ENCODE results near the gene TUT1.

Gene TUT1

GRCh38 chr11:62591448-62592145 is at the start of gene TUT1:
Gene TUT1 (minus strand): TSS chr11:62591523. CDS start chr11:62591485, 38 bp downstream.
- Histone ChIP-seq H3K9me3 (ENCODE audit: insufficient read depth, low read length) (no peaks in the 10 kb centered on the region), H3K4me3 (ENCODE audit: insufficient read depth, low read length, poor library complexity, severe bottlenecking) (peak within 1 kb of the TSS; percentile 99), H4K20me1 (ENCODE audit: low read depth, low read length) (no peaks in the 10 kb centered on the region), H3K4me2 (ENCODE audit: low read depth, low read length, poor library complexity, severe bottlenecking) (peak within 1 kb of the TSS; percentile 93), H2AFZ (ENCODE audit: low read depth, low read length, severe bottlenecking) (peak within 1 kb of the TSS; percentile 54), H3K9me2 (replicated peaks; ENCODE audit: insufficient read depth, low read length) (no peaks in the 10 kb centered on the region), H3K27me3 (ENCODE audit: low read length) (no peaks in the 10 kb centered on the region), H3K9ac (ENCODE audit: low read length) (peak within 1 kb of the TSS; percentile 92), H3K27ac (ENCODE audit: low read depth, low read length) (peak within 1 kb of the TSS; percentile 79), H3K79me2 (ENCODE audit: insufficient read depth, low read length) (peaks cover 16% of the 10 kb centered on the region), H3K36me3 (ENCODE audit: low read length) (0 out of 2 replicates have a peak, but pooled peaks cover 3% of the 10 kb centered on the region), H3F3A (ENCODE audit: insufficient read depth) (peaks cover 29% of the 10 kb centered on the region)
- no peak for TF ChIP-seq CTCF (IDR thresholded peaks at IDR 0.05; ENCODE audit: insufficient read depth, low read length, poor library complexity, severe bottlenecking)
- no peak for TF ChIP-seq EZH2phosphoT487 (conservative IDR thresholded peaks at IDR 0.05; ENCODE audit: low read length)

DNA sequence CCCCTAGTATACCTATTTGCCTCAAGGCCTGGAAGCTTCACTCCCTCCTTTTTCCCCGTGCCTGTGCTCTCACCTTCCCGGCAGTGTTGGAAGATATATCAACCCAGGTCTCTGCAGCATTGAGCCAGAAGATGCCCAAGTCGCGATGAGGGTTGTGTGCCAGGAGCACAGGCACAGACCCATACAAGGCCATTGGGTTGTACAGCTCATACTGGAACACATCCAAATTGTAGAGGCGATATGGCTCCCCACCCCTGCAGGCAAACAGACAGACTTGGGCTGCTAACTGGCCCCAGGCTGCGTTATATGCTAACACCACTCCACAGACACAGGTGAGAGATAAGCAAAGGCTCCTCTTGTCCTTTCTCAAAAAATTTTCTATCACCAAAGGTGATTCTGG is 41.2 kb upstream of the TUT1 start:
- H3K4me3 ChIP-seq (ENCODE audit: insufficient read depth, low read length, poor library complexity, severe bottlenecking) = no peak overlapping the region
- H3K9me2 ChIP-seq (replicated peaks; ENCODE audit: insufficient read depth, low read length) = no peaks in the 10 kb centered on the region
- no peak overlapping the region for H3K27ac ChIP-seq (ENCODE audit: low read depth, low read length)
- no peak overlapping the region for H3K4me2 ChIP-seq (ENCODE audit: low read depth, low read length, poor library complexity, severe bottlenecking)
- TF ChIP-seq EZH2phosphoT487 (conservative IDR thresholded peaks at IDR 0.05; ENCODE audit: low read length) (no peak), CTCF (IDR thresholded peaks at IDR 0.05; ENCODE audit: insufficient read depth, low read length, poor library complexity, severe bottlenecking) (no peak)
- H3K27me3 ChIP-seq (ENCODE audit: low read length) = no peaks in the 10 kb centered on the region
- no peaks in the 10 kb centered on the region for H4K20me1 ChIP-seq (ENCODE audit: low read depth, low read length)
- peaks cover 27% of the 10 kb centered on the region for H3K36me3 ChIP-seq (ENCODE audit: low read length)
- no peaks in the 10 kb centered on the region for H3K9me3 ChIP-seq (ENCODE audit: insufficient read depth, low read length)
- no peak overlapping the region for H3K9ac ChIP-seq (ENCODE audit: low read length)
- no peaks in the 10 kb centered on the region for H3K79me2 ChIP-seq (ENCODE audit: insufficient read depth, low read length)
- H3F3A ChIP-seq (ENCODE audit: insufficient read depth) = no peaks in the 10 kb centered on the region
- no peak overlapping the region for H2AFZ ChIP-seq (ENCODE audit: low read depth, low read length, severe bottlenecking)

DNA sequence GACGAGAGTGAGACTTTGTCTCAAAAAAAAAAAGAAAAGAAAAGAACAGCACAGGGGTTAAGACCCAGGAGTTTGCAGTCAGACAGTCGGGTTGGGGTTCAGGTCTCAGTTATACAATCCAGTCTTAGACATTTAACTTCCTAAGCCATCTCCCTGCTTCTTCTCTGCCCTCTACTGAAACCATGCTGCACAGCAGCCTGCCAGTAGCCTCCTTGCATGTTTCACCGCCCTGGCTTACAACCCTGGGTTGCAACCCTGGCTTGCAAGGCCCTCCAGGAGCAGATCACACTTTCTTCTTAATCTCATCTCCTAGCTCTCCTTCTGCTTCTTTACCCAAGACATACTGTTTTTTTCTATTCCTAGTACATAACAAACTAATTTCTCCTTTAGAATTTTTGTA is 36.4 kb upstream of the TUT1 start:
- no peak overlapping the region for H3K9ac ChIP-seq (ENCODE audit: low read length)
- H3K27me3 ChIP-seq (ENCODE audit: low read length) = no peaks in the 10 kb centered on the region
- H3F3A ChIP-seq (ENCODE audit: insufficient read depth) = peaks cover 11% of the 10 kb centered on the region
- no peak overlapping the region for H3K4me2 ChIP-seq (ENCODE audit: low read depth, low read length, poor library complexity, severe bottlenecking)
- no peaks in the 10 kb centered on the region for H3K9me3 ChIP-seq (ENCODE audit: insufficient read depth, low read length)
- no peak overlapping the region for H3K27ac ChIP-seq (ENCODE audit: low read depth, low read length)
- H2AFZ ChIP-seq (ENCODE audit: low read depth, low read length, severe bottlenecking) = no peak overlapping the region
- no peaks in the 10 kb centered on the region for H3K9me2 ChIP-seq (replicated peaks; ENCODE audit: insufficient read depth, low read length)
- H3K79me2 ChIP-seq (ENCODE audit: insufficient read depth, low read length) = no peaks in the 10 kb centered on the region
- no peaks in the 10 kb centered on the region for H4K20me1 ChIP-seq (ENCODE audit: low read depth, low read length)
- TF ChIP-seq EZH2phosphoT487 (conservative IDR thresholded peaks at IDR 0.05; ENCODE audit: low read length) = no peak
- no peak for TF ChIP-seq CTCF (IDR thresholded peaks at IDR 0.05; ENCODE audit: insufficient read depth, low read length, poor library complexity, severe bottlenecking)
- H3K36me3 ChIP-seq (ENCODE audit: low read length) = peaks cover 18% of the 10 kb centered on the region
- no peak overlapping the region for H3K4me3 ChIP-seq (ENCODE audit: insufficient read depth, low read length, poor library complexity, severe bottlenecking)
